Measurements from ENCODE around the gene IQCK. TPM values are rescaled to one million over a fixed set of nuclear protein-coding genes. Genes with fewer than 3 reads are reported as not detected.

The IQCK gene
- polyA plus RNA-seq, 3 donors, result 0.52 to 1.2 (median 0.58) TPM

- no peak overlapping the region for H2AFZ ChIP-seq (ENCODE audit: insufficient read depth, low read depth, low read length, poor library complexity, severe bottlenecking)
- TF ChIP-seq, protein P1, sequence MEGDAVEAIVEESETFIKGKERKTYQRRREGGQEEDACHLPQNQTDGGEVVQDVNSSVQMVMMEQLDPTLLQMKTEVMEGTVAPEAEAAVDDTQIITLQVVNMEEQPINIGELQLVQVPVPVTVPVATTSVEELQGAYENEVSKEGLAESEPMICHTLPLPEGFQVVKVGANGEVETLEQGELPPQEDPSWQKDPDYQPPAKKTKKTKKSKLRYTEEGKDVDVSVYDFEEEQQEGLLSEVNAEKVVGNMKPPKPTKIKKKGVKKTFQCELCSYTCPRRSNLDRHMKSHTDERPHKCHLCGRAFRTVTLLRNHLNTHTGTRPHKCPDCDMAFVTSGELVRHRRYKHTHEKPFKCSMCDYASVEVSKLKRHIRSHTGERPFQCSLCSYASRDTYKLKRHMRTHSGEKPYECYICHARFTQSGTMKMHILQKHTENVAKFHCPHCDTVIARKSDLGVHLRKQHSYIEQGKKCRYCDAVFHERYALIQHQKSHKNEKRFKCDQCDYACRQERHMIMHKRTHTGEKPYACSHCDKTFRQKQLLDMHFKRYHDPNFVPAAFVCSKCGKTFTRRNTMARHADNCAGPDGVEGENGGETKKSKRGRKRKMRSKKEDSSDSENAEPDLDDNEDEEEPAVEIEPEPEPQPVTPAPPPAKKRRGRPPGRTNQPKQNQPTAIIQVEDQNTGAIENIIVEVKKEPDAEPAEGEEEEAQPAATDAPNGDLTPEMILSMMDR (IDR thresholded peaks at IDR 0.05), result no peak
- H3K79me2 ChIP-seq (ENCODE audit: insufficient read depth, low read length), result no peaks in the 10 kb centered on the region
- no peaks in the 10 kb centered on the region for H3K27me3 ChIP-seq (ENCODE audit: control insufficient read depth in 2 of 2, insufficient read depth in 2 of 2, low read length in 2 of 2)
- no peaks in the 10 kb centered on the region for H3K9me3 ChIP-seq (replicated peaks in 1 of 2; ENCODE audit: control insufficient read depth in 1 of 2, insufficient read depth in 1 of 2, low read length in 2 of 2)
- no peaks in the 10 kb centered on the region for H3K36me3 ChIP-seq (replicated peaks in 1 of 2; ENCODE audit: control insufficient read depth in 1 of 2, insufficient read depth in 2 of 2, low read length in 2 of 2)
- no peaks in the 10 kb centered on the region for H3K4me1 ChIP-seq (ENCODE audit: control insufficient read depth in 1 of 2, insufficient read depth in 2 of 2, low read length in 2 of 2)
- no peak overlapping the region for H3K27ac Mint-ChIP-seq
- no peaks in the 10 kb centered on the region for H3K36me3 Mint-ChIP-seq
- no peak overlapping the region for H3K4me3 Mint-ChIP-seq
- intact Hi-C loops (cut with micrococcal nuclease), result no loop called here
- no peak for DNase-seq
- H3K4me2 ChIP-seq (replicated peaks; ENCODE audit: extremely low read depth, low read length, poor library complexity, severe bottlenecking), result no peak overlapping the region
- WGBS (ENCODE audit: insufficient coverage), result no CpG with 5 or more reads among the region's 3 CpGs
- no peaks in the 10 kb centered on the region for H3K4me1 Mint-ChIP-seq
- H3K27me3 Mint-ChIP-seq (ENCODE audit: low read depth in 3 of 3), result peaks cover 1 to 4% (median 2%) of the 10 kb centered on the region in 3 donors
- no peak overlapping the region for H3K27ac ChIP-seq (ENCODE audit: low read depth in 1 of 2, low read length in 2 of 2)
- no peak overlapping the region for H3K9ac ChIP-seq (ENCODE audit: insufficient read depth, low read length, poor library complexity, severe bottlenecking)
- no peaks in the 10 kb centered on the region for H4K20me1 ChIP-seq (ENCODE audit: insufficient read depth, low read length)
- H3K4me3 ChIP-seq (replicated peaks in 1 of 3; ENCODE audit: low read depth in 2 of 3, low read length in 3 of 3), result no peak overlapping the region
- no peaks in the 10 kb centered on the region for H3K9me3 Mint-ChIP-seq
Observed at GRCh38 chr16:19861133-19861532, 143.1 kb downstream of the IQCK start.

DNA sequence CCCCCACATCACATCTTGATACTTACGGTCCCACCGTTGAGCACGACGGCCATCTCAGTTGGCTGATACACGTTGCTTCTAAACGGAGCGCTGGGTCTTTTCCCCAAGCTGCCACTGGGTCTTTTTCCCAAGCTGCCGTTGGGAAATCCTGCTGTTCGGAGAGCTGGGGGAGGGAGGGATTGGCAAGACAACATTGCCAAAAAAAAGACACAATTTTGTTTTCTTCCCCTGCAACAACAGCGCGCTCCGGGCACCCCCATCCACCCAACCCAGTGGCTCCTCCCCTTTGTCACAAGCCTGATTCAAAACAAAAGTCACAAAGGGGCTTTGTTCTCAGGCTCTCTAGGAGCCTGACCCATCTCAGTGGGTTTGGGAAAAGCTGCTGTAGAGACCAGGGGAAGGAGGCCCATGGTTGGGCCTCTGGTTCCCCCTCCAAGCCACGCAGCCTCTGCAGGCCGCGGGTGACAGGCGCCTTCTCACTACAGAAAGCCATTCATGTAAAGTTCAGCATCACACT is 143.8 kb downstream of the IQCK start:
- no CpG with 5 or more reads among the region's 16 CpGs for WGBS (ENCODE audit: insufficient coverage)

More for the DNA sequence above, 143.8 kb downstream of the IQCK start:
- Mint-ChIP-seq H3K27me3 (ENCODE audit: low read depth in 3 of 3) (peaks cover 1 to 4% (median 2%) of the 10 kb centered on the region in 3 donors), H3K9me3 (no peaks in the 10 kb centered on the region), H3K36me3 (no peaks in the 10 kb centered on the region), H3K27ac (no peak overlapping the region), H3K4me3 (no peak overlapping the region), H3K4me1 (no peaks in the 10 kb centered on the region)
- no peaks in the 10 kb centered on the region for H3K27me3 ChIP-seq (ENCODE audit: control insufficient read depth in 2 of 2, insufficient read depth in 2 of 2, low read length in 2 of 2)
- H3K27ac ChIP-seq (ENCODE audit: low read depth in 1 of 2, low read length in 2 of 2), result no peak overlapping the region
- TF ChIP-seq, protein P1 (IDR thresholded peaks at IDR 0.05), result no peak
- H3K9ac ChIP-seq (ENCODE audit: insufficient read depth, low read length, poor library complexity, severe bottlenecking), result no peak overlapping the region
- intact Hi-C loops (cut with micrococcal nuclease), result no loop called here
- no peaks in the 10 kb centered on the region for H4K20me1 ChIP-seq (ENCODE audit: insufficient read depth, low read length)
- no peak overlapping the region for H2AFZ ChIP-seq (ENCODE audit: insufficient read depth, low read depth, low read length, poor library complexity, severe bottlenecking)
- no peaks in the 10 kb centered on the region for H3K36me3 ChIP-seq (replicated peaks in 1 of 2; ENCODE audit: control insufficient read depth in 1 of 2, insufficient read depth in 2 of 2, low read length in 2 of 2)
- no peaks in the 10 kb centered on the region for H3K4me1 ChIP-seq (ENCODE audit: control insufficient read depth in 1 of 2, insufficient read depth in 2 of 2, low read length in 2 of 2)
- H3K4me3 ChIP-seq (replicated peaks in 1 of 3; ENCODE audit: low read depth in 2 of 3, low read length in 3 of 3), result no peak overlapping the region
- no peak overlapping the region for H3K4me2 ChIP-seq (replicated peaks; ENCODE audit: extremely low read depth, low read length, poor library complexity, severe bottlenecking)
- no peak for DNase-seq
- H3K9me3 ChIP-seq (replicated peaks in 1 of 2; ENCODE audit: control insufficient read depth in 1 of 2, insufficient read depth in 1 of 2, low read length in 2 of 2), result no peaks in the 10 kb centered on the region
- no peaks in the 10 kb centered on the region for H3K79me2 ChIP-seq (ENCODE audit: insufficient read depth, low read length)
